ENCODE measurements around the gene TBC1D9. TPM values are rescaled to one million over a fixed set of nuclear protein-coding genes. Genes with fewer than 3 reads are reported as not detected.

The TBC1D9 gene
- total RNA-seq, 1 experiment from 2014 or later: 0.70 TPM

GRCh38 chr4:140690093-140690492, 66.1 kb downstream of the TBC1D9 start (continued):
- no peak for TF ChIP-seq ZNF425 (CRISPR knock-in tag; conservative IDR thresholded peaks at IDR 0.05)
- TF ChIP-seq ZNF423 (CRISPR knock-in tag; IDR thresholded peaks at IDR 0.05): no peak
- no peak for TF ChIP-seq AFF4 (CRISPR knock-in tag; IDR thresholded peaks at IDR 0.05; ENCODE audit: borderline replicate concordance)
- no peak for TF ChIP-seq HMGA2 (CRISPR knock-in tag; IDR thresholded peaks at IDR 0.05)
- TF ChIP-seq ZBTB21 (CRISPR knock-in tag; IDR thresholded peaks at IDR 0.05; ENCODE audit: borderline replicate concordance): no peak
- TF ChIP-seq ETV6 (CRISPR knock-in tag; IDR thresholded peaks at IDR 0.05): no peak
- no peak for TF ChIP-seq ZNF512 (CRISPR knock-in tag; IDR thresholded peaks at IDR 0.05; ENCODE audit: borderline replicate concordance)
- TF ChIP-seq USF1 (CRISPR knock-in tag; IDR thresholded peaks at IDR 0.05): no peak
- TF ChIP-seq ATF1 (CRISPR knock-in tag; IDR thresholded peaks at IDR 0.05): no peak
- no peak for TF ChIP-seq USF2 (CRISPR knock-in tag; IDR thresholded peaks at IDR 0.05)
- TF ChIP-seq ZMAT4 (CRISPR knock-in tag; IDR thresholded peaks at IDR 0.05): no peak
- no peak for TF ChIP-seq IRF1 (CRISPR knock-in tag; IDR thresholded peaks at IDR 0.05)
- TF ChIP-seq TEAD1 (CRISPR knock-in tag; IDR thresholded peaks at IDR 0.05): no peak
- no peak for TF ChIP-seq MLX (CRISPR knock-in tag; IDR thresholded peaks at IDR 0.05)

- Mint-ChIP-seq H3K9me3 (no peaks in the 10 kb centered on the region), H3K27ac (no peak overlapping the region), H3K4me1 (peaks cover 22% of the 10 kb centered on the region), H3K27me3 (ENCODE audit: low read depth) (peaks cover 74% of the 10 kb centered on the region), H3K4me3 (no peak overlapping the region), H3K36me3 (no peaks in the 10 kb centered on the region)
- ChIA-PET CTCF (no interaction called here), POLR2A (no interaction called here)
- DNase-seq (ENCODE audit: low spot score) (no peak), ATAC-seq (no peak)
- TF ChIP-seq ZNF416 (CRISPR knock-in tag; IDR thresholded peaks at IDR 0.05) (no peak), AR (CRISPR knock-in tag; IDR thresholded peaks at IDR 0.05) (no peak), ZNF512 (CRISPR knock-in tag; IDR thresholded peaks at IDR 0.05; ENCODE audit: borderline replicate concordance) (no peak), ZNF263 (CRISPR knock-in tag; IDR thresholded peaks at IDR 0.05; ENCODE audit: low read depth) (no peak)
Measured at GRCh38 chr4:140689623-140690022, 66.6 kb downstream of the TBC1D9 start.

Measured in WTC11 (cell line).